IPS-18c (cell line): ENCODE results near the gene PLAAT4.
"Not testable (repeated sequence)": the region's sequence is repeated elsewhere in the genome, so short reads cannot be mapped to it uniquely, and the experiment has no call there.

Source experiments
- H3K4me3 ChIP-seq: 2 replicates; pipeline ENCODE4 v1.7.0; 2013; ENCODE audit warnings: low read depth, mild to moderate bottlenecking, low read length, moderate library complexity; ENCODE audit not compliant: insufficient read depth
- H3K9me3 ChIP-seq: one replicate; pipeline ENCODE4 v1.6.1; 2013; ENCODE audit warnings: mild to moderate bottlenecking, low read length, moderate library complexity; ENCODE audit not compliant: control insufficient read depth, insufficient read depth

PLAAT4 gene

DNA sequence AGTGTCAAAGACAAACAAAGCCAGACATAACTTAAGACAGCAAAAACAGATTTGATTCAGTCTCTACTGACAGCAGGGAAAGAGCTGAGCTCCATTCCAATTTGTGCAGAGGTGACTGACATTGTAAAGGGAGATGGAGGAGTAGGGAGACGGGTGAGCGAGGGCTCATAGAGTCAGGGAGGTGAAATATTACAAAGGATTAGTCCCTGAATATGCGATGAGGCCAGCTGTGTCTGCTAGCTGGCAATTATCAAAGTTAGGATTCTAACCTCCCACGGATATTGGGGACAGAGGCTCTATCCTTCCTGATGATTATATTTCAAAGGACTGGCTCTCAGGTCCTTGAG, 18.2 kb downstream of the PLAAT4 start:
- no peaks in the 10 kb centered on the region for H3K9me3 ChIP-seq
- H3K4me3 ChIP-seq = no peak overlapping the region

DNA sequence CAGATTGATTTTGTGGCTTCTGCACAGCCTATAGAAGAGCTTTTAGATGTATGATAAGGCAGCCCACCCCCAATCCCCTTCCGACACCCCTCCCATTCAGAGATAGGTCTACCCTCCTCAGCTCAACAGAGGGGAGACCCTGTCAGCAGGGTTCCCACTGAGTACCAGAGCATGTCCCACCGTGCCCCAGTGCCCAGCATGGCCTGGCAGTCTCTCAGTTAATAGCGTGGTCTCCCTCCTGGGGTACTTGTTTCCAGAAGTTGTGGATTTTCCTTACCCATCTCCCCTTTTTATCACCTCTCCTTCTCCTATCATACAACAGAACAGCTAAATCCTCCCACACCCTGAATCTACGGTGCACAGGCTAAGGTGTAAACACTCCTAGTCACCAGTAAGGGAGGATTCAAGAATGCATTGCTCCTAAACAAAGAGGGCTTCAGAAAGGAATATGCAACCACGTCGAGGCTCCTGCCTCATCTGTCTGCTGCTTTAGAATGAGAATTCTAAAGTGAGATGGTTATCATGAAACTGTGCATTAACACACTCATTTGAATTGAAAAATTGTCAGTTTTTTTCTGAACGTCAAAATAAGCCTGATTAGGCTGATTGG, 19.9 kb downstream of the PLAAT4 start:
- no peaks in the 10 kb centered on the region for H3K9me3 ChIP-seq
- no peak overlapping the region for H3K4me3 ChIP-seq

DNA sequence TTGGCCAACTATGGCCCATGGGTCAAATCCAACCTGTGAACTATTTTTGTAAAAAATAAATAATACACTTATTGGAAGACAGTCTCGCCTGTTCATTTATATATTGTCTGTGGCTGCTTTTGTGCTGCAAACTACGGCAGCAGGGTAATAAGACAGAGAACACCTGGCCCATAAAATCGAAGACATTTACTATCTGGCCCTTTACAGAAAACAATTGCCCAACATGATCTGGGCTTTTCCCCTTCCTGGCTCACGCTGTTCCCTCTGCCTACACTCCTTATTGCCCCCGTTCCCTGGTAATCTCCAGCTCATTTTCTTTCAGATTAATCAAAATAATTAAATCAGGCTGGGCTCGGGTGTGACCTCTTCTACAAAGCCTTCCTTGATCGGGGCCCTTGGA, 21.0 kb downstream of the PLAAT4 start:
- no peak overlapping the region for H3K4me3 ChIP-seq
- H3K9me3 ChIP-seq = no peaks in the 10 kb centered on the region

DNA sequence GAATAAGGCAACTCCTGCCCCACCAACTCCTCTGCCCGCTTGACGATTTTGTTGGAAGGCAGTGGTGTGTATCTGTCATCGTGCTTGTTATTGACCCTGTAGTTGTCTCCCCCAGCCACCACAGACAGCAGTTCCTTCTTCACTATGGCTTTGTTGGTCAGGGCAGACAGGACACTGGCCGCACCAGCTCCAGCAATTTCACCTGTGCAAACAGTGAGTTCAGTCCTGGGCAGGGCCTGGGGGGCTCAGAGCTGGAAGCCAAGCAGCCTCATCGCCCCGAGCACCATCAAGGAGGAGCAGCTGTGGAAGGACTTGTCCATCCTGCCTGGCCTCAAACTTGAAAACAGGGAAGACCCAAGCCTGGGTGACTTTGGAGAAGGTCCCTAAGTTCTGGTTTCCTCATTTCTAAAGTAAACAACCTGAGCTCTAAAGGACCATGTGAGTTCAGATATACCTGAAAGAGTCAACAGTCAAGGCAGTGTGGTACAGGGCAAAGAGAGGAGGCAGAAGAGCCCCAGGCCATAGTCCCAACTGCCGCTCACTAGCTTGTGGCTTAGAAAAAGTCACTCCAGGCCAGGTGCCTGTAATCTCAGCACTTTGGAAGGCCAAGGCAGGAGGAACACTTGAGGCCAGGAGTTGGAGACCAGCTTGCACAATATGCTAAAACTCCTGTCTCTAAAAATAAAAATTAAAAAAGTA, 22.0 kb downstream of the PLAAT4 start:
- H3K4me3 ChIP-seq = no peak overlapping the region

DNA sequence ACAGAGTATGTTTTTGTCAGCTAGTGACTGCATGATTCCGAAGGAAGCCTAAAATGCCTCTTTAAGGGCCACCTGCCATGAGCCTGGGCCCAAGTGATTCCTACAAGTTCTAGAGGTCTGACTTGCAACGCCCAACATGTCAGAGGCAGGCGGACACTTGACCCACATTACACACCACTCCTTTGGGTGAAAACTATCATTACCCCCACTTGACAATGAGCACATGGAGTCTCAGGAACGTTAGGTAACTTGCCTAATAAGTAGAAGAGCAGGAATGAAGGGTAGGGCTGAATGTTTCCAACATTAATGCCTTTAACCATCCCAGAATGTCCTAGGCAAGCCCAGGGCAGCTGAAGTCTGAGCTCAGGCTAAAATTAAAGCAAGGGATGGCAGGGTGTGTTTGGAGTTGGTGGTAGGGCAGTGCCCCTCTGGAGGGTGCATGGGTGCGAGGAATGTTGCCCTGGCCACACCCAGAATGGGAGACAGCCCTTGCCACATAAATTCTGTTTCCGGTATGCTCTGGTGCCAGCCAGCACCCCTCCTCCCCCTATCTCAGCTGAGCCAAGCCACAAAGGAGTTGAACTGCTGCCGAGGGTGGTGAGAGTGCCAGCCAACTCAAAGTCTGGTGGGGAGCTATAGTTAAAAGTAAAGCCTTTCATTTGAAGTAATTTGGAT, 24.0 kb downstream of the PLAAT4 start:
- H3K4me3 ChIP-seq = no peak overlapping the region
- no peaks in the 10 kb centered on the region for H3K9me3 ChIP-seq

More for the DNA sequence above, 22.0 kb downstream of the PLAAT4 start:
- no peaks in the 10 kb centered on the region for H3K9me3 ChIP-seq

DNA sequence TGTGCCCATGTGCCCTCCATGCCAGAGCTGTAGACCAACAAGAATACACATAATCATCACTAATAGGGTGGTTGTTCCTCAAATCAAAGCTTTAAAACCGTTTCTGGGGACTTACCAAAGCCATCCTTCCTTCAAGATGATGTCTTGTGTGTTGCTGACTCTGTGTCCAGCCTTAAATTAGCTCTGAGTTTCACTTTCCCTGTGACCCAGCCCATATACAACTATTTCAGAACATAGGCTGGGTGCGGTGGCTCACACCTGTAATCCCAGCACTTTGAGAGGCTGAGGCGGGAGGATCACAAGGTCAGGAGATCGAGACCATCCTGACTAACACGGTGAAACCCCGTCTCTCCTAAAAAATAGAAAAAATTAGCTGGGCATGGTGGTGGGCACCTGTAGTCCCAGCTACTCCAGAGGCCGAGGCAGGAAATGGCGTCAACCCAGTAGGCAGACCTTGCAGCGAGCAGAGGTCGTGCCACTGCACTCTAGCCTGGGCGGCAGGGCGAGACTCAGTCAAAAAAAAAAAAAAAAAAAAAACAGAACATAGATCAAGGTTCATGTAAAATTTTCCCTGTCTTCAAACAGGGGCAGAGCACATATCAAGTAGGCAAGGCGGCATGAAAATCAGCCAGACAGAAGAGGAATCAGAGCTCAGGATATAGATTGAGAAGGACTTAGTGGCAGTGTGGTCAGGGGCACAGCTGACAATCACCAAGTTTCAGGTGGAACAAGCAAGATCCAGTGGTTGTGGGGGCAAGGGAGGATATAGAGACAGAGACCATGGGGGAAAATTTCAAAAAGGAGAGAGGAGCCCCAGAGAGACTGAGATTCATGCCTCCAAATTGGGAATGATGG, 26.8 kb downstream of the PLAAT4 start, which contains the start of gene PLAAT2:
PLAAT2 (minus strand) TSS at position 179 of the 855 bp plus-strand sequence; CDS start at position 124, 55 bp downstream.
- Histone ChIP-seq H3K4me3 (no peak within 1 kb of the TSS), H3K9me3 (no peaks in the 10 kb centered on the region)

DNA sequence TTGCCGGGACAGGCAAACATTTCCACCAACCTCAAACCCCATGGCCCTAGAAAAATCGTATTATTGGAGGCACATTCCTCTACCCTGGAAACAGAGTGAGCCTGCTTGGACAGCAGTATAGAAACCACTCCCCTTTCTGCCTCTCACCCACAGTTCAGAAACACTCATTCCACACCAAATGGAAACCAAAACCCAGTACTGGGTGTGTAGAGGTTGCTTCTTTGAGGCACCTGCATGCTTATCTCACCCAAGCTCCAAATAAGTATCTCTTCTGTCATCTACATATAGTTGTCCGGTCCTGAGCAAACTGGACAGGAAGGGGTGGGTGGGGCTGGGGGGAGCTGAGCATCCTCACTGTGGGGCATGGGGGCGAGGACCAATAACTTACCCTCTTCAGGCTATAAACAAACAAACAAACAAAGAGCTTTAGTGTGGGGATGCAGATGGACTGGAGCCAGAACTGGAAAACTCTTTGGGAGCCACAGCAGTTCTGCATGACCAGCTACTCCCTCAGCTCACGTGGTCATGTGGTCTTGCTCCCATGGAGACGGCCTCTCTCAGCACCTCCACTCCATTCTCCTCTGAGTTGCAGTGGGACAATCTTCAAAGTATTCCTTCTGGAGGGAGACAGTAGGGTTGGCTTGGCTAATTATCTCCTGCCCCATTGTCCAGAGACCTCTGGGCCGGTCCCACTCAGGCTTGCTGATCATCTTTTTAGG, 27.6 kb downstream of the PLAAT4 start:
- H3K4me3 ChIP-seq = no peak overlapping the region
- H3K9me3 ChIP-seq = no peaks in the 10 kb centered on the region

DNA sequence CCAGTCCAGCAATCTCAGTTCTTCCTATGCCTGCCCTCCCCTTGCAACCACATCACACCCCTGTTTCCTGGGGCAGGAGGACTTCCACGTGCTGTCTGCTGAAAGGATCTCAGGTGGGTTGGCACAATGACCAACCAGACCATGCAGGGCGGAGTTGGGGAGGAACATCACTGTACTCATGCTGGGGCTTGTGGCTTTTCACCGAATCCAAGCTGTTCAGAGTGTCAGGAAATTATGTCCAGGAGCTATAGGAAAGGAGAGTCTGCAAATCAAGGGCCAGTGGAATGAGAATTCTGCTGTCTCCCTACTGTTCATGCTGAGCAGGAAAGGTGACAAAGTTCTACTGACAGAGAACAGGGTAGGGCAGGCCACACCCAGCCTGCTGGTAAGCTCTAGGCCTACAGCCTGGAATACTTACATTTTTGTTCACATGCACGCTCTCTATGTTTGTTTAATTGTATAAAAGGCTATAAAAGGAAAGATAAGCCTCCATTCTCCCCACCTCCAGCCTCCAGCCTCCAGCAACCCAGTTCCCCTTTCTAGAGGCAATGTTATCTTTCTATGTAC, 28.3 kb downstream of the PLAAT4 start:
- Histone ChIP-seq H3K4me3 (no peak overlapping the region), H3K9me3 (no peaks in the 10 kb centered on the region)

DNA sequence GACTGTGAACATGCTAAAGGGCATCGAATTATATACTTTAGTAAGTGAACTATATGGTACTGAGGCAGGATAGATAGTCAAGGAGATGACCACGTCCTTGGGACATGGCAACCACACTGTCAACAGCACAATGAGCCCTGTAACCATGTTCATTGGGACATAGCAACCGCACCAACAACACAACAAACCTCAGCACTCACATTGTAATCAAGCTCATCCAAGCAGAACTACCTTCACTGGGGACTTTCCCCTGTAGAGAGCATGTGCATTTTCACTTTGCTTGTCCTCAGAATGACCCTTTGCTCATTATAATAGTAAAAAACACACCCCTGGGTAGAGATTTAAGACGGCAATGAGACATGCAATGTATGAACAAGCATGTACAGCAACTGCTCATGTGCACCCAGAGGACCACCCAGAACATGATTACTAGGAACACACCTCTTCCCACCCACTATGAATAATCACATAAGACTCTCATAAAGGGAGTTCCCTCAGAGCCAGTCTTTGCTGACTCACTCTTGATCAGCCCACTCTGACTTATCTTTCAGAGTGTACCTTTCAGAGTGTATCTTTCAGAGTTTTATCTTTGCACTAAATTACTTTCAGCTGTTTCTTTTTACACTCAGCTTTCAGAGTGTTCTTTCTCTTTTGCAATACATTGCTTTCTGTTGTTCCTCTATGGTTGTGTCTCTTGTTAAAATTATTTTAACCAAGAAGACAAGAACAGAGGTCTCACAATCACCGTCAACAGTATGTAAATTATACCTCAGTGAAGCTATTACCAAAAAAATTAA, 30.6 kb downstream of the PLAAT4 start:
- no peak overlapping the region for H3K4me3 ChIP-seq

DNA sequence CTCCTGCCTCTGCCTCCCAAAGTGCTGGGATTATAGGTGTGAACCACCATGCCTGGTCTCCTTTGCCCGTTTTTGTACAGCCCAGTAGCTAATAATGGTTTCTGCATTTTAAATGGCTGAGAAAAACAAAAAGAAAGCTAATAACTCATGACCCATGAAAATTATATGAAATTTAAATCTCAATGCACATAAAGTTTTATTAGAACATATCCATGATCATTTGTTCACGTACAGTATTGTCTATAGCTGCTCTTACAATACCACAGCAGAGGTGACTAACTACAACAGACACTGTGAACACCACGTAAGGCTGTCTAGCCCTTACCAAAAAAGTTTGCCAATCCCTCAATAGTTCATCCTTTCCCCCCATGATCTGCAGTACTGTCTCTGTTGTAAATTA, 33.0 kb downstream of the PLAAT4 start:
- no peaks in the 10 kb centered on the region for H3K9me3 ChIP-seq
- H3K4me3 ChIP-seq = no peak overlapping the region

More for the DNA sequence above, 30.6 kb downstream of the PLAAT4 start:
- H3K9me3 ChIP-seq = no peaks in the 10 kb centered on the region

DNA sequence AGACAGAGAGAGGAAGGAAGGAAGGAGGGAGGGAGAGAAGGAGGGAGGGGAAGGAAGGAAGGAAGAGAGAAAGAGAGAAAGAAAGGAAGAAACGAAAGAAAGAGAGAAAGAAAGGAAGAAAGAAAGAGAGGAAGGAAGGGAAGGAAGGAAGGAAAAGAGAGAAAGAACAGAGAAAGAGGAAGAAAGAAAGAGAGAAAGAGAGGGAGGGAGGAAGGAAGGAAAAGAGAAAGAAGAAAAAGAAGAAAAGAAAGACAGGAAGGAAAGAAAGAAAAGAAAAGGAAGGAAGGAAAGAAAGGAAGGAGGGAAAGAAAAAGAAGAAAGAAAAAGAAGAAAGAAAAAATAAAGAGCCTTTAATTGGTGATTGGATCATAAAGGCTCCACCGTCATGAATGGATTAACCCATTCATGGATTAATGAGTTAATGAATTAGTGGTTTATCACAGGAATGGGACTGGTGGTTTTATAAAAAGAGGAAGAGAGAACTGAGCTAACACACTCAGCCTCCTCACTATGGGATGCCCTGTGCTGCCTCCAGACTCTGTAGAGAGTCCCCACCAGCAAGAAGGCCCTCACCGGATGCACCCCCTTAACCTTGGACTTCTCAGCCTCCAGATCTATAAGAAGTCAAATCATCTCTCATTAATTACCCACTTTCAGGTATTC, 35.5 kb downstream of the PLAAT4 start:
- no peaks in the 10 kb centered on the region for H3K9me3 ChIP-seq
- no peak overlapping the region for H3K4me3 ChIP-seq

DNA sequence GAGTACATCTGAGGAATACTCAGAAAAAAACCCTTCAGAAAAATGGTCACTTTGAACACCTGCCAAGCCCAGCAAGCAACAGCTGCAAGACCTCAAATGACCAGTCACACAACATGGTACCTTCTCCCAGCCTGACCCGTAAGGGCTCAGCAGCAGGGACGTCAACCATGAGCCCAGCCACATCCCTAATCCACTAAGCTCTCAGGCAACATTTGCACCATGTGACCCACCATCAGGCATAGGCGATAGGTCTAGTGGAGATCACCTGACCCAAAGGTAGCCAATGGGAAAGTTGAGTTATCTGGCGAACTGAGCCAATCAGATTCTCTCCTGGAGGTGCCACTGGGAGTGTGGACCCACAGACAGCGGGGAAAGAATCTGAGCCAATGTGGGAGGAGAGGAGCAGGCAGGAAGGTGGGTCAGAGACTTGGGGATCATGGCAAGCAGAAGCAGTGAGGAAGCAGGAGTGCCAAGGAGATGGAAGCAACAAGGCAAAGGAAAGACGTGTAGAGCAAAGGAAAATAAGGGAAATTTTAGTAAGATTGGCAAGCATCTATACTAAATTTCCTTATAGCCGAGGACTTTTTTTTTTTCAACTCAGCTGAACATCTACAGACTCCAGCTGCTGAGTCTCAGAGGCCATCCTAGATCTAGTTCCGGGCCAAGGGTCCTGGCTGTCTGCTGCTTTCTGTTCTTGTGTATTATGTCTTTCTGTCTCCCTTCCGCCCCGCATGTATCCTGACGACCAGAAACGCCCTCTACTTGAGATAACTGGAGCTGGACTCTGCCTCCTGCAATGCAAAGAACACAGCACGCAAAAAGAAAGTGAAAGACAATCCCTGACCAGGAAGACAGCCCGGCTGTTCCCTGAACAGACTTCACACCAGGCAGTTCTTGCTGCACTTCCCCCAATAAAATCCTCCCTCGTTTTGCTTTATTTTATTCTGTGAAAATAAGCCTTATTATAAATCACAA, 37.6 kb downstream of the PLAAT4 start:
- Histone ChIP-seq H3K4me3 (no peak overlapping the region), H3K9me3 (no peaks in the 10 kb centered on the region)

DNA sequence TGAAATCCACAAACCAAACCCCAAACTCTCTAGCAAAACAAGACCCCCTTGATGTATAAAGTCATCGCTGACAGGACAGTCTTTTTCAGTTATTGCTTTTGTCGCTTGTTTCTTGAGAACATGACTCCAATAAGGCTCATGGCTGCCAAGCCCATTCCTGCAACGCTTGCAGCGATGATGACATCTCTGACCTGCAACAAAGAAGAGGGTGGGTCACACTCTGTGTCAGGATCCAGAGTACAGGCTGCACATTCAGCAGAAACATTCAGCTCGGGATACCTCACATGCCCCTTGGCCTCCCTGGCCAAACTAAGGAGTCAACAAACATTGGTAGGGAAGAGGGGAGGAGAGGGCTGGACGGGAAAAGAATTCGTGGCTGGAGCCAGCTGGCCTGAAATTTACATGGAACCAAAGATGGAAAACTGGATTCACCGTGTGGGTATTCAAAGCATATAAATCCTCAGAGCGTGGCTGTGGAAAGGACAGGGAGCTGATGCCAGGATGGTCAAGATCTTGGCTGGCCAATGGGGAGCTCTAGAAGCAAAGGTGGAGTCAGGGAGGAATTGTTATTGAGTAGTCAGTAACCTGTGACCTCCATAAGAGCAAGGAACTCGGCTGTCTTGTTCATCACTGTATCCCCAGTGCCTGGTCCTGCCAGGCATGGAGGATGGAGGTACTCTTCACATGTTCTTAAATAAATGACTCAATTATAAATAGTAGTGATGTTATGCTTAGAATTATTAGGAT, 38.4 kb downstream of the PLAAT4 start:
- Histone ChIP-seq H3K9me3 (no peaks in the 10 kb centered on the region), H3K4me3 (no peak overlapping the region)

DNA sequence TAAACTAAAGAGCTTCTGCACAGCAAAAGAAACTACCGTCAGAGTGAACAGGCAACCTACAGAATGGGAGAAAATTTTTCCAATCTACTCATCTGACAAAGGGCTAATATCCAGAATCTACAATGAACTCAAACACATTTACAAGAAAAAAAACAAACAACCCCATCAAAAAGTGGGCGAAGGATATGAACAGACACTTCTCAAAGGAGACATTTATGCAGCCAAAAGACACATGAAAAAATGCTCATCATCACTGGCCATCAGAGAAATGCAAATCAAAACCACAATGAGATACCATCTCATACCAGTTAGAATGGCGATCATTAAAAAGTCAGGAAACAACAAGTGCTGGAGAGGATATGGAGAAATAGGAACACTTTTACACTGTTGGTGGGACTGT, 42.3 kb downstream of the PLAAT4 start:
- not testable (repeated sequence) for H3K4me3 ChIP-seq
- H3K9me3 ChIP-seq = peaks cover 11% of the 10 kb centered on the region
